ENCODE results near the gene GOLGA6L10.

GOLGA6L10 gene

GRCh38 chr15:82292271-82292670 is 57.0 kb downstream of the GOLGA6L10 start:
- TF ChIP-seq CTCF (IDR thresholded peaks at IDR 0.05; ENCODE audit: low read depth, low read length, missing control alignments) = no peak
- no peak for DNase-seq (ENCODE audit: low read depth)
- H3K4me3 ChIP-seq (ENCODE audit: low read depth, low read length) = no peak overlapping the region

All from GM12864 (cell line).